ENCODE measurements around the gene KCND3. TPM values are rescaled to one million over a fixed set of nuclear protein-coding genes. Genes with fewer than 3 reads are reported as not detected.

KCND3 gene
- total RNA-seq, 4 donors from 2014 or later, result 2.4 to 6.0 (median 3.9) TPM

GRCh38 chr1:111928531-111928930 lies 60.9 kb downstream of the KCND3 start:
- H3K4me3 ChIP-seq, result no peak overlapping the region
- intact Hi-C loops (cut with DNase I), result no loop called here
- H3K27ac ChIP-seq, result no peak overlapping the region
- no peaks in the 10 kb centered on the region for H3K27me3 ChIP-seq
- TF ChIP-seq CTCF (IDR thresholded peaks at IDR 0.05) (no peak), POLR2A (IDR thresholded peaks at IDR 0.05) (no peak)
- H3K4me1 ChIP-seq, result peaks cover 0 to 4% (median 0%) of the 10 kb centered on the region in 3 donors
- WGBS, 2 donors, result 85 to 95% methylated on average over 4 of the region's 4 CpGs
- H3K36me3 ChIP-seq, result no peaks in the 10 kb centered on the region
- DNase-seq, result no peak
- no peaks in the 10 kb centered on the region for H3K9me3 ChIP-seq

- H3K4me1 ChIP-seq, result peaks cover 0 to 4% (median 0%) of the 10 kb centered on the region in 3 donors
- WGBS, 2 donors, result 78 to 86% methylated on average over 2 of the region's 2 CpGs
- TF ChIP-seq CTCF (IDR thresholded peaks at IDR 0.05), result no peak
- H3K36me3 ChIP-seq, result no peaks in the 10 kb centered on the region
- H3K4me3 ChIP-seq, result no peak overlapping the region
- DNase-seq, result no peak
- intact Hi-C loops (cut with DNase I), result no loop called here
- H3K9me3 ChIP-seq, result no peaks in the 10 kb centered on the region
- H3K27me3 ChIP-seq, result no peaks in the 10 kb centered on the region
- H3K27ac ChIP-seq, result no peak overlapping the region
These were observed 61.8 kb downstream of the KCND3 start for GRCh38 chr1:111927652-111928051.

GRCh38 chr1:111924786-111925185 lies 64.7 kb downstream of the KCND3 start:
- H3K4me1 ChIP-seq, result peaks cover 6 to 17% (median 10%) of the 10 kb centered on the region in 3 donors
- TF ChIP-seq CTCF (IDR thresholded peaks at IDR 0.05), result no peak
- TF ChIP-seq POLR2A (IDR thresholded peaks at IDR 0.05), result no peak
- H3K36me3 ChIP-seq, result no peaks in the 10 kb centered on the region
- intact Hi-C loops (cut with DNase I), result no loop called here
- WGBS, 2 donors, result 68 to 69% methylated on average over 2 of the region's 2 CpGs
- no peaks in the 10 kb centered on the region for H3K27me3 ChIP-seq
- H3K9me3 ChIP-seq, result no peaks in the 10 kb centered on the region
- H3K27ac ChIP-seq, result no peak overlapping the region
- DNase-seq, result no peak
- H3K4me3 ChIP-seq, result no peak overlapping the region

- peaks cover 6 to 17% (median 10%) of the 10 kb centered on the region in 3 donors for H3K4me1 ChIP-seq
- H3K27me3 ChIP-seq, result no peaks in the 10 kb centered on the region
- TF ChIP-seq CTCF (IDR thresholded peaks at IDR 0.05) (no peak), POLR2A (IDR thresholded peaks at IDR 0.05) (no peak)
- DNase-seq, result no peak
- no peak overlapping the region for H3K4me3 ChIP-seq
- 83 to 96% methylated on average over 3 to 5 of the region's 5 CpGs for WGBS, 2 donors
- no peaks in the 10 kb centered on the region for H3K36me3 ChIP-seq
- intact Hi-C loops (cut with DNase I), result no loop called here
- H3K9me3 ChIP-seq, result no peaks in the 10 kb centered on the region
- no peak overlapping the region for H3K27ac ChIP-seq
These were observed 65.7 kb downstream of the KCND3 start for GRCh38 chr1:111923766-111924165.

GRCh38 chr1:111921948-111922347 lies 67.5 kb downstream of the KCND3 start:
- Histone ChIP-seq H3K36me3 (no peaks in the 10 kb centered on the region), H3K27me3 (no peaks in the 10 kb centered on the region), H3K9me3 (no peaks in the 10 kb centered on the region), H3K4me1 (peaks cover 6 to 17% (median 10%) of the 10 kb centered on the region in 3 donors), H3K27ac (no peak overlapping the region), H3K4me3 (no peak overlapping the region)
- intact Hi-C loops (cut with DNase I), result no loop called here
- WGBS, 2 donors, result 75 to 81% methylated on average over 6 of the region's 6 CpGs
- no peak for TF ChIP-seq CTCF (IDR thresholded peaks at IDR 0.05)
- no peak for TF ChIP-seq POLR2A (IDR thresholded peaks at IDR 0.05)
- no peak for DNase-seq
